GM19351 (cell line): Measurements from ENCODE around the gene USP3.

Source experiments
- ATAC-seq: cut with Tn5 transposase; IDR thresholded peaks from one replicate; pipeline ENCODE4 v1.9.1; 2021; ENCODE audit warnings: mild to moderate bottlenecking, moderate library complexity; ENCODE audit not compliant: unreplicated experiment

USP3 gene

DNA sequence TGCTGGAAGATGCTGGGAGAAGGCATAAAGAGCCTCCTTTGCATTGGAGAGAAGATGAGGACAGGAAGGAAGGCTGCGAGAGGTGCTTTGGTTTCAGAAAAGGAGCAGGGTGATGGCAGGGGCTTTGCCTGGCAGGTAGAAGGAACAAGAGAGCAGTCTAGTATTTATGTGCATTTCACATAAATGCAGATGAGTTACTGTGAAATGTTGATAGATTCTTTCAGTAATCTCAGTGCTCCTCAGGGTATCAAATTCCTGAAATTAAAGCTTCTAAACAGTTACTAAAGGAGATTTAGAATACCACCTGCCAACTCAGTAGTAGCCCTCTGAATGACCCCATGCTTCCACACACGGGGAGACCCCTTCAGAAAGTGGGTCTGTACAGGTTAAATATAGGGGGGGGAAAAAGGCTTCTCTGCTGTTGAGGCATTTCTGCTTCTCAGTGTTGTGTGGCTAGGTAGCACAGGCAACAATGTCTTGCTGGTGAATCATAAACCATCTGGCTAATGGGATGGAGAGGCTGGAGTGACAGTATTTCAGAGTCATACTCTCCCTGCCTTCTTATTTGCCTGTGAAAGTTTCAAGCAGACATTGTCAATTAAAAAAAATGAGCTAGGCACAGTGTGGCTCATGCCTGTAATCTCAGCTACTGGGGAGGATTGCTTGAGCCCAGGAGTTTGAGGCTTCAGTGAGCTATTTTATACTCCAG, 78.5 kb downstream of the USP3 start:
- ATAC-seq = no peak

DNA sequence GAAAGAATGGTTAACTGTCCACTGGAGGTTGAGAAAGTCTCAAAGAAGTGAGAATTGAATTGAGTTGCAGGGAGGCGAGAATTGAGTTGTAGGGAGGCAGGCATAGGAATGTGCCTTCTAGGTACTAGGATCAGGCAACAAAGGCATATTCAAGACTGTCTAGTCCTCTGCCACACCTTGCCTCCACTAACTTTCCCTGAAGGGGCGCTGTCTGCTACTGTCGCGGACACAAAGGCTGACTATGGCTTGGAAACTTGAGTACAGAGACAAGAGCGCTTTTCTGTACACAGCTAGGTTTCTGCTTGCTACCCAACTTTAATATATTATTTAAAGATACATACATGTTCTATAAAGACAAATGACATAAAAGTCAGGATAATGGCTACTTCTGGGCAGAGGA, 82.4 kb downstream of the USP3 start:
- no peak for ATAC-seq

DNA sequence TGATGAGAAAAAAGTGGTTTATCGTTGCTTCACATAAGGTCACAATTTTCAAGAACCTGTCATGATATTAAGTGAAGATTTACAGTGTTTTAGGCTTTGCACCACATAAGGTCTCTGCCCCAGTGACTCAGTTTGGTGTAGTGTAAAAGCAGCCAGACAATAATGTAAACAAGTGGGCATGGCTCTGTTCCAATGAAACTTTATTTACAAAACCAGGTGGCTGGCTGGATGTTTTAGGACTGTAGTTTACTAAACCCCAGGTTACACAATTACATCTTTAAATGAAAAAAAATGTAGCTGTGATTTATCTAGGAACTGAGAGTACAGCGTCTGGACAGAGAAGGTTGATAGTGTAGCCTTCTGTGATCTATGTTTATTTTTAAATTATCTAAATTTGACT, 83.1 kb downstream of the USP3 start:
- ATAC-seq = no peak

DNA sequence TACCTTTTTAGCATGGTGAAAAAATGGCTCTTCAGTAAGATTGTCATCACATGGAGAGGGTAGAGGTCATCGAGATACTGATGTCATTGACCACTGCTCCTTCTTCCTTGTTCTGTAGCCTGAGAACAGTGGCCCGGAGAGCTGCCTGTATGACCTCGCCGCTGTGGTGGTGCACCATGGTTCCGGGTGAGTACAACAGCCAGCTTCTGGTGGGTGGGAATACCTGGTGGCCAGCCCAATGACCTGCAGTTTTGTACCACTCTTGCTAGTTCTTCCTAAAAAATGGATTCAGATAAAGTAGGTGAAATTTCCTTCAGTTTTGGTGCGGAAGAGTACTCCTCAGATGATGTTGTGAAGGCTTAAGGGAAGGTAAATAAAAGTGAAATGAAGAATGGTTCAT, 84.4 kb downstream of the USP3 start:
- no peak for ATAC-seq

DNA sequence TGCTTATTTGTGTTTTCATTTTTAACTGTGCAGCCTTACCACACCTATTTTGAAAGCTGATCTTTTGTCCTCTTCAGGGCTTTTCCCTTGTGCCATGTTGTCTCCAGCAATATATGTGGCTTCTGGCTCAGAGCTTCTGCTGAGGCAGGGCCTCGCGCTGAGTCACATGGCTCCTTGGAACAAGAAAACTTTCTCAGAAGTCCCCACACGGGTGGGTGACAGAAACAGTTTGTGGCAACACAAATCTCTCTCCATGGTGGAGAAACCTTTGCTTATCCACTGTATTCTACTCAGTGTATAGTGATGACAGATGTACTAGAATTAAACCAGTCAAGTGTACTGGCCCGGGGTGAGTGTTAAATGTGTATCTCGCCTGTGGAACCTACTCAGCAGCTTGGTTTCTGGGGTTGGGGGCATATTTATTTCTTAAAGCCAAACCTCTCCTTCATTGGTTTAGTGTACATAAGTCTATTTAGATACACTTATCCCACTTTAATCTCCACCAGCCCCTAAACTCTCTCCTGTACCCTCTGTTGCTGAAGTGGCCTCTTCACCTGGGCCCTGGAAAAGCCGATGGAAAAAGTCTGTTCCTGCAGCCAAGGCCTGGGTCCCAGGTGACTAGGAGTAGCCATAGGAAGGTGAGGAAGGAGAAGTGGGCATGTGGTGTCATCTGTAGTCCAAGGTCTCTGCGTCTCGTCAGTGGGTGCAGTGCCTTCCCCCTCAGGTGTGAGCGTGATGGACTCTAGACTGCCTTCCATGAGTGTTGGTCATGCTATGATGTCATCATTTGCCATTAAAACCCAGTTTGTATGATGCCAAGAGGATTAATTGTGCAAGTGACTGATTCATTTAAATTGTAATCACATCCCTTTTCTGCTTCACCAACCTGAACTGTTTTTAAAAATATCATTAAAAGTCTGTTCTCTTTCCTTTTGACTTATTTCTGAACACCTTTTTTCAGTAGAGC, 89.6 kb downstream of the USP3 start:
- no peak for ATAC-seq

DNA sequence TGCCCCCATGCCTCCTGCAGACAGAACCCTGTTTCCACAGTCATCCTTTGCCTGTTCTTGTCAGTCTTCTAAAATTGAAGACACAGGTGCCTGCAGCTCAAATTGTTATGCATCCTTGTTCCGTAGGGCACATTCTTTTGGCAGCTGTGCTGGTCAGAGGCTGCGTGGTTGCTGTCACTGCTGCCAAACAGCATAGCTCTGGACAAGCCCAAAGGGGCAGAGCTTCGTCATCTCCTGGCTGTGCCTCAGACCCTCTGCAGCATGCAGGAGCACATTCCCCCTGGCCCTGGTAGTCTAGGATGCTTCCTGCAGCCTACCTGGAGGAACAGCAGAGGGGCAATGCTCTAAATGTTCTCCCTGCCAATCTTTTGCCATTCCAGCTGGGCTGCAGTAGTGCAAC, 90.7 kb downstream of the USP3 start:
- ATAC-seq = no peak

DNA sequence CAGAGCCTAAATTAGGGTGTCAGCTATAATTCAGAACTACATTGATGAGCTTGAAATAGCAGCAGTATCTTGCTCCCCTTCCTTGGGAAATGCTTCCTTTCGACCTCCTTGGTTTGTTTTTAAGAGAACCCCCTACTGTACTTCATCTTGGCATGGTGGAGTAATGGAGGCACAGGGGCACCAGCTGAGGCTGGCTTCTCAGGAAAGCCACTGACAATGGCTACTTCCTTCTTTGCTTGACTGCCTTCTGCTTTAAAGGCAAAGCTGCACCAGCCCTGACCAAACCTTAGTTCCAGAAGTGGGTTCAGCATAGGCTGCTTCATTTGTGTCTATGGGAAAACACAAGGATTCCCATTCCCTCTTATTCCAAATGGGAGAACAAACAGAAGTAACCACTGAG, 91.3 kb downstream of the USP3 start:
- no peak for ATAC-seq

DNA sequence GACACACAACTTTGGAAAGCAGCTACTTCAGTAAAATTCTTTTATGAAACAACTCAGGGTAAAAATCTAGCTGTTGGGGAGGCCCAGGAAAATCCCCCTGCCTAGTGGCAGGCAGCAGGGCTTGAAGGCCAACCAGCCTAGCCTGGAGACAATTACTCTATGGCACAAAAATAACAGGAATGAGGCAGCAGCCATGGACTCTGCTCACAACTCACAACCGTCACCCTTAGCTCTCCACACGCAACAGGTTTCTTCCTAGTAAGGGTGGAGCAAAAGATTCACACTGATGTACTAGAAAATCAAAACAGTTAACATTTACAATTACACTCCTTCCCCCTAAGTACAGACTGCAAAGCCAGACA, 92.3 kb downstream of the USP3 start:
- no peak for ATAC-seq

DNA sequence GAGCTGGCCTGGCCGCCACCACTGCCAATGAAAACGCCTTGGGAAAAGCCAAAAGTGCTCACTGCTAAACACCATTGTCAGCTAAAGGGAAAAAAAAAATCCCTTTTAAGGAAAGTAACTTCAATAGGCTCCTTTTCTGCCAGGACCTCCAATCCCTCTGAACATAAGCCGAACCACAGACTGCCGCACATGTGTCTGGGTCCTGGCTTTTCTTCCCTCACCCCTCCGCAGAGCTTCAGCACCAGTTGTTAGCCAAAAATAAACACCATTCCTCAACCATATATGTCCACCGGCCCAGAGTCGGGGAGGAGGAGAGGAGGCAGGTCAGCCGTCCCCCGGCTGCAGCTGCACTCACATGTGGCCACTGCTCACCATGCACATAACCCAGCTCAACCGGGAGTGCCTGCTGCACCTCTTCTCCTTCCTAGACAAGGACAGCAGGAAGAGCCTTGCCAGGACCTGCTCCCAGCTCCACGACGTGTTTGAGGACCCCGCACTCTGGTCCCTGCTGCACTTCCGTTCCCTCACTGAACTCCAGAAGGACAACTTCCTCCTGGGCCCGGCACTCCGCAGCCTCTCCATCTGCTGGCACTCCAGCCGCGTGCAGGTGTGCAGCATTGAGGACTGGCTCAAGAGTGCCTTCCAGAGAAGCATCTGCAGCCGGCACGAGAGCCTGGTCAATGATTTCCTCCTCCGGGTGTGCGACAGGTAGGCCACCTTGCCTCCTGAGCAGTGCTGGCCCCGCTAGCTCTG, 92.8 kb downstream of the USP3 start, which contains the start of gene FBXL22:
Gene FBXL22, plus strand, starts transcription at position 350 of the 753 bp plus-strand sequence. Its CDS starts 6 bp downstream, at position 356.
- ATAC-seq = no peak

DNA sequence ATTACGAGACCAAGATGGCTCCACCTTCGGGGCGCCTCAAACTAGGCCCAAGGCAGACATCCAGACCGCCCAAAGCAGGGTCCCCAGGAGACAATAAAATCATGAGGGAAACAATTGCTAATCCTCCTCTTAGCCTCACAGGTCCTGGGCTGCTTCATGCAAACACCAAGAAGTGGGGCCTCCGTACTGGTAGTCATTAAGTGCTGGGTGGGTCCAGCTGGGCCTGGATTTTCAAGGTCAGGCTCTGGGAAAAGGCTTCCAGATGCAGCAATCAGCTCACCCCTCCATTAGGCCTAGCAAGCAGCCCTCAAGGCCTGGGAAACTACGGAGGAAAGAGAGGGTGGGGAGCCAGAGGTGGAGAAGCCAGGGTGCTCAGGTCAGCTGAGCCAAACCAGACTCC, 93.4 kb downstream of the USP3 start:
- ATAC-seq = no peak

DNA sequence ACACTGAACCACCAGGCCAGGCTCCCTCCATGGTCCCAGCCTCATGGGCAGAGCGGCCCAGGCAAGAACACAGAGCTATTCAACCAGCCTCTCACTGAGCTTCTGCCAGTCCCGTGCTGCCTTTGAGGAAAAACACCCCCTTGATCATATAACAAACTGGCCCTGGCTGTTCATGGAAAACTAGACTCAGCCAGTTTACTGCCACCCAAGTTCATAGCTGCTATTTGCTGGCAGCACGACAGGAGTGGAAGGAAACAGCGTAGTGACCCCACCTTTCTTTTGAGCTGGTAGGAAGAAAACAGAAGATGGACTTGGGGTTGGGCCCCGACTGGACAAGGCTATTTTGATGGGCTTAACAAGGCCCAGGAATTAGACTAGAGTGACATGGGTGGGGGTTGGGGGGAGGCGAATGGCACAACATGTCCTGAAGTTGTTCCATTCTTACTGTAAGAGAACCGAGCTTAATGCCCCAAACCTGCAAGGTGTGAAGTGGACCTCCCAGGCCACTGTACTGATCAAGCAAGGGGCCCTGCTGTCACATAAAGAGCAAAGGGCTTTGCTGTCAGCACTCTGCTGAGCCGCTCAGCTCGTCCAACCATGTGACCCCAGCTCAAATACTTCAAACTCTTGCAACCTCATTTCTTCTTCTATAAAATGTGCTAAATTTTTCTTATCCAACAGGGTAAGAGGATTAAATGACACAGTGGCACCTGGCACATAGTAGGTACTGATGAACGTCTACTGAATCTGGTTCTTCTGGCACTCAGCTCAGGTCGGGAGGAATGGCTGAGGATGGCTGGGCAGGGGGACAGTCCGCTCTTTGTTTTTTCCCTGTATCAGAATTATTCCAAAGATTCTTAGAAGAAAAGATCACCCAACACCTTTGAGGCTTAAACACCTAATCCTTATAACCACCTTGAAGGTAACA, 94.3 kb downstream of the USP3 start:
- ATAC-seq = no peak

DNA sequence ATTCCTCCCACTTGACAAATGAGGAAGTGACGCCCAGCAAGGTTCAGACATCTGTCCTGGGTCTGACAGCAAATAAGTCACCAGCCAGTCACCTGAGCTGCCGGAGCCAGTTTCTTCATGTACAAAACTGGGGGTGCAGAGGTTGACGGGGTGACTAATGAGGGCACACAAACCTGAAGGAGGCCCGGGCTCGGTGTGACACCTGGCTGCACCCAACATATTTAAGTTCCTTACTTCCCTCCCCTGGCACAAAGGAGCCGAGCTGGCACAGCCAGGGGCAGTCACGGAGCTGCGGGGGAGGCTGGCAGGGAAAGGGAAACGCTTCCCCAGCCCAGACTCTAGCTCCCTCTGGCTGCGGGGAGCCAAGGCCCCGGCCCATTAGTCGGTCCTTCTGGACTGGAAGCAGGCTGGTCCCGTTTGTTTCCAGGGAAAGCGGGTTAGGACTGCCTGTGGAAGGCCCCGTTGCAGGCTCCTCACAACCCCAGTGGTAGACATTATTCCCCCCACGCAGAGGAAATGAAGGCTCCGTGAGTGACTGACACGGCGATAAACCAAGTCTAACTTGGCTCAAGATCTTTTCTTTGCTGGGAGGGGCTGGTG, 95.1 kb downstream of the USP3 start:
- ATAC-seq = no peak

DNA sequence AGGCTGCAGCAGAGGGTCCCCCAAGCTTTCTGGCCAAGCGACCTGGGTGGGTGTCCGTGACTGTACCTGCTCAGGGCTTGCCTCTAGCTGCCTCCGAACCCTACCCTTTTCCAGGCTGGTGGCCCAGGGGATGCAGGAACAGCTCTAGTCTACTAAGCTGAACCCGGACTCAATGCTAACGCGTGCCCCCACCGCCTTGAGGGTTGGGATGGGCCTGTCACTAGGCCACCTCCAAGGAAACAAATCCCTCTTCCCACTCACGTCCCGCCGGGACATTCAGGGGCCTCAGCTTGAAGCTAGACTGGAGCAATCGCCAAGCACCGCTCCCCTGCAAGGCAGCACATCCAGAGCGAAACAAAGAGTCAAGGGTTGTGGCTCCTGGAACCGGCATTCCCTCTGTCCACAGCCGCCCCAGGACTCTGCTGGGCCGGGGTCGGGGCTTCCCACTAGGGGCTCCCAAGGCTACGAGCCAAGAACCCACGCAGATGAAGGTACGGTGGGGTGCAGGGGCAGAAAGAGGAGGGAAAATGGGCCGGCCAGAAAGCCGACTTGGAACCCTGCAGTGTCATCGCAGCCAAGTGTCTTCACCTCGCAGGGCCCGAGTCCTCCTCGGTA, 95.7 kb downstream of the USP3 start:
- no peak for ATAC-seq

DNA sequence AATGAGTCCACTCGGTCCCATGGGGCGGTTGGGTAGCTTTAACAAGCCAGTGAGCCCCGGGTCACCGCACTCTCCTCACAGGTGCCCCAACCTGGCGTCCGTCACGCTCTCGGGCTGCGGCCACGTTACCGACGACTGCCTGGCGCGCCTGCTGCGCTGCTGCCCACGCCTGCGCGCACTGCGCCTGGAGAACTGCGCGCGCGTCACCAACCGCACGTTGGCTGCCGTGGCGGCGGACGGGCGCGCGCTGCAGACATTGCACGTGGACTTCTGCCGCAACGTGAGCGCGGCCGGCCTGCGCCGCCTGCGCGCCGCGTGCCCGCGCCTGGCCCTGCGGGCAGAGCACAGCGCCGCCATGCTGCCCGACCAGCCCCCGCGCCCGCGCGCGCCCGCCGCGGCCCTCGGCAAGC, 96.2 kb downstream of the USP3 start:
- peak; percentile 74 for ATAC-seq

DNA sequence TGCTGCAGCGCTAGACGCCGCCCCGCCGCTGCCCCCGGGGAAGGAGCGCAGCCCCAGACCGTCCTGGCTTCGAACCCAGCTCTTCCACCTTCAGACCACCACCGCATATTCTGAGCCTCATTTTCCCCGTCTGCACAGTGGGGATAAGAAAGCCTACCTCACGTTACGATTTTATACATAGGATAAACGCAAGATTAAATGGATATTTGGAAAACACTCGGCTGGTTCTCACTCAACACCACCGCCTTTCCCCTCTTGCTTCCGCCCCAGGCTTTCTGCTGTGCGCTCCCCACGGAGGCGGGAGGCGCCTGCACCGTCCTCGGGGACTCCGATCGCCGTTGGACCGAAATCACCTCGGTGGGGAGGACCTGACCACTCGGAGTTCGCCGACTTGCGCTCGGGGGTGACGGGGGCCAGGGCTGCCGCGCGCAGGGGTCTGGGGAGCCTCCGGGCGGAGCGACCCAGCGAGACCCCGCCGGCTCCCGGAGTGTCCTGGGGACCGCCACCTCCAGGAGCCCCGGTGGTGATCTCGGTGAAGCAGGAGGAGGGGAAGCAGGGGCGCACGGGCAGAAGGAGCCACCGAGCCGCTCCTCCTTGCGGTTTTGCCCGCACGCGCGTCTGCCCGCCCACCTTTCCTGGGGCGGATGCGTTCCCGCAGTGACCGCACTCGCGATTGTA, 96.8 kb downstream of the USP3 start:
- peak; percentile 7 for ATAC-seq

DNA sequence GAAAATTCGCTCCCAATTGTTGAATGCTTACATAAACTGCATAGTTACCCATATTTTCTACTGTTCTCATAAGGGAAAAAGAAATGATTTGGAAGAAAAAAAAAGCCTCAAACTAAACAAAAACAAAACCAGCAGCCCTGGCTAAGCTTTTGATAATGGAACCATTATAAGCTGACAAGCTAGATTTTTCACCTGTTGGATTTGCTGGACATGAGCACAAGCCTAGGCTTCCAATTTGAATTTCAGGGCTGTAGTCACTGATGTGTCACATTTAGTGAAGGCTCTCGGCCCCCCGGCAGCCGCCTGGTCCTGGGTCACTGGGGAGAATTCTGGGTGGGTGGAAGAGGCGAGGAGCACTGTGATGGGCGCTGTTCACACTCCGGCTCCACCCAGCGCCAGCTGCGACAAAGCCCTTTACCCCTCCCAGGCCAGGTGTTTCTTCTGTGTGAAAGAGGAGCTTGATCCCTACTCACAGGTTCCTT, 97.4 kb downstream of the USP3 start:
- no peak for ATAC-seq

DNA sequence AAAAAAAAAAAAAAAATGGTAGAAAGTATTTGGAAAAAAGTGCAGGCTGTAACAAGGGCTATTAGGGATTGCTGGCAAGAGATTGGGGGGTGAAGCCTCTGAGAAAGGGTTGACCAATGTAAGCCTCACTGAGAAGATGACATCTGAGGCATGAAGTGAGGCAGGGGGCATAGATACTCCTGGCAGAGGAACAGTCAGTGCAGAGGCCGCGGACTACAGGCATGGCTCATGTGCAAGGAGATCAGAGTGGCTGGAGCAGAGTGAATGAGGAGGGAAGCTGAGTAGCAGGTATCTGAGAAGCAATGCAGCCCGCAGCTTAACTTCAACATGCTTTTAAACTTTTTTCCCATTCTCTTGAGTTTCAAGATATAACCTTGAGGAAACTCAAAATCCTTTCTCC, 98.2 kb downstream of the USP3 start:
- ATAC-seq = no peak

DNA sequence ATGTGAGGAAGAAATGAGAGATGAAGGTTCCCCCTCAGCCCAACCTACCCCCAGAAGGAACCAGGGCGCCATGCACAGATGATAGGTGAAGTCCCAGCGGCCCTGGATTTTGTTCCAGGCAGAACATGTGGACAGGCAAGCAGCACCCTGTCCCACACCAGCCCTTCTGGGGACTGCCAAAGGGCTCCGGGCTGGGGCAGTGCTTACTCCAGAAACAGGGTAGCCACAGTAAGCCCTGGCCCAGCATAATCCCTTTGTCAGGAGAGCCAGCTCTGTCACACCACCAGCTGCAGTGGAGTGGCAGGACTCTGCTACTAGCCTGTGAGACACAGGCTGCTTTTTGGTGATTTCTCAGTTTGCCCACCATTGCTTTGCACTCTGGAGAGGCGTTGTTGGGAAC, 99.1 kb downstream of the USP3 start:
- no peak for ATAC-seq

DNA sequence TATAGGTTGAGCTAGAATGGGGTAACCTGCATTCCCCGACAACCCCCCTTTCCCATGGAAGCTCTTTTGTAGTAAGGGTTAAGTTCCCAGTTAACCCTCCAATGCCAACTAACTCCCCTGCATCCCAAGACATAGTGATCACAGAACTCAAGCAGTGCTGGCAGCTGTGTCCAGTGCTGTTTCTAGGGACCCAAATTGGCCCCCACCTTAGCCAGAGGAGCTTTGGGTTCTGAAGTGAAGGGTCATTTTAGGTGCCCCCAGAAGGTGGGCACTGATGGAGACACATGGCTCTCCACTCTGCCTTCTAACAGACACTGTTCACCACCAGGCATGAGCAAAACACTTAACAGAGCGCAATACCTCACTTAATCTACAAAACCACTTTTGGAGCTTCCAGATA, 99.9 kb downstream of the USP3 start:
- no peak for ATAC-seq
